Upper lobe of left lung (tissue), 4 donors: ENCODE results near the gene CYTH3.

Experiments used
- CTCF ChIP-seq, 6 experiments: fragments of 450-650 bp in 4 of 6; fragments of 200-600 bp in 2 of 6; sonication (generic) in 2 of 6; IDR thresholded peaks; one replicate each; pipeline ENCODE4 v1.5.1; 2016 to 2019; ENCODE audit warnings: antibody characterized with exemption in 6 of 6
- POLR2A ChIP-seq, 4 donors: fragments of 450-650 bp; IDR thresholded peaks; one replicate each; pipeline ENCODE4 v1.5.1; 2016 to 2017; ENCODE audit warnings: antibody characterized with exemption in 4 of 4, mild to moderate bottlenecking in 2 of 4
- POLR2AphosphoS5 ChIP-seq, 2 donors: sonication (generic); formaldehyde crosslinking; IDR thresholded peaks; one replicate each; pipeline ENCODE4 v1.5.1; 2017; ENCODE audit warnings: antibody characterized with exemption in 2 of 2

- TF ChIP-seq CTCF (IDR thresholded peaks at IDR 0.05) (no peak), POLR2A (IDR thresholded peaks at IDR 0.05) (no peak), POLR2AphosphoS5 (IDR thresholded peaks at IDR 0.05) (no peak)
Observed at GRCh38 chr7:6117533-6117932, 154.9 kb downstream of the CYTH3 start.
